Activated effector memory CD4-positive, alpha-beta T cell treated with Interleukin-2 at 50 U/mL for 16 hours (primary cell): Measurements from ENCODE around the gene ATP1A1.

Experiments
- DNase-seq: peaks from one replicate; pipeline ENCODE4 v3.0.0-alpha.2; 2020

Gene ATP1A1

DNA sequence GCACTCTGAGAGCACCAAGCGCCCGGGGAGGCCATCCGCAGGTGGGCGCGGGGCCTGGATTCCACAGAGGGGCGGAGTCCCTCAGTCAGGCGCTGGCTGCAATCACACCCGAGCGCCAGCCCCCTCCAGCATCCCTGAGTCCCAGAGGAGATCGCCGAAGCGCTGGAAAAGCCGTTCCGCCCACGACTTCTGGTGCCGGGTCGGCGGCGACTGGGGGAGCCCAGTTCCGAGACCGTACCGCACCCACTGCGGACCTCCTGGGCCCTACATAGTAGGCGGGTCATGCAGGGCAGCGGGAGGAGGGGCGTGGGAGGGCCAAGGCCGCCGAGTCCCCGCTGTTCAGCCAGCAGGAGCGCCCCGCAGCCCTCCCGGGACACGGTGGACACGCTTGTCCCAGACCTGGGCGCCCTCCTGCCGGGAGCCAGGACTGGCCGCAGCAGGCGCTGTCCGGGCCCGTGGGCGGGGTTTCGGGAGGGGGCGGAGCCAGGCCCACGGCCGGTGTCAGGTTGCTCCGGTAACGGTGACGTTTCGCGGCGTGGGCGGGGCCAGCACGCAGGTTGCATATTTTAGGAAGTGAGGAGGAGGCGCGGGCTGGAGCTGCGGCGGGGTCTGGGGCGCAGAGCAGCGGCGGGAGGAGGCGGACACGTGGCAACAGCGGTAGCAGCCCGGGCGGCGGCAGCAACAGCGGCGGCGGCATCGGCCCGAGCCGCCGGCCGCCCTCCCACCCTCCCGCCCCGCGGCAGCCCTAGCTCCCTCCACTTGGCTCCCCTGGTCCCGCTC, at the start of gene ATP1A1:
TSS of gene ATP1A1 (plus strand) at position 594 of the 780 bp plus-strand sequence. CDS start 268 bp downstream, outside the sequence.
- peak; percentile 95 for DNase-seq

GRCh38 chr1:116323491-116323890, 49.6 kb upstream of the ATP1A1 start:
- DNase-seq: no peak

DNA sequence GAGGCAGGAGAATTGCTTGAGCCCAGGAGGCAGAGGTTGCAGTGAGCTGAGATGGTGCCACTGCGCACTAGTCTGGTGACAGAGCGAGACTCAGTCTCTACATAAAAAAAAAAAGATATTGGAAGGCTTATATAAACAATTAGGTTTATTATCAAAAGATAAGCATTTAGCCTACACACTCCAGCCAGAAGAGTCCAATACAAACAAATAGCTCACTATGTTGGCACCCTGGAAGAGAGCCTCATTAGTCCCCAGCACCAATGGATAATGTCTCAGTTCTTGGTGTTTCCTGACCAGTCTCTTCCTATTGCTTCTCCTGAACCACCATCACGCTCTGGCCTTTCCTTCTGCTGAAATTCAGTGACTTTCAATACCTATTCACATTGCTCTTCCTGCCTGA, 48.6 kb upstream of the ATP1A1 start:
- DNase-seq: no peak

- DNase-seq: no peak
Measured at GRCh38 chr1:116325104-116325503, 47.9 kb upstream of the ATP1A1 start.

- DNase-seq: peak; percentile 49
Measured at GRCh38 chr1:116325922-116326321, 47.1 kb upstream of the ATP1A1 start.

GRCh38 chr1:116326486-116326885, 46.6 kb upstream of the ATP1A1 start:
- no peak for DNase-seq

DNA sequence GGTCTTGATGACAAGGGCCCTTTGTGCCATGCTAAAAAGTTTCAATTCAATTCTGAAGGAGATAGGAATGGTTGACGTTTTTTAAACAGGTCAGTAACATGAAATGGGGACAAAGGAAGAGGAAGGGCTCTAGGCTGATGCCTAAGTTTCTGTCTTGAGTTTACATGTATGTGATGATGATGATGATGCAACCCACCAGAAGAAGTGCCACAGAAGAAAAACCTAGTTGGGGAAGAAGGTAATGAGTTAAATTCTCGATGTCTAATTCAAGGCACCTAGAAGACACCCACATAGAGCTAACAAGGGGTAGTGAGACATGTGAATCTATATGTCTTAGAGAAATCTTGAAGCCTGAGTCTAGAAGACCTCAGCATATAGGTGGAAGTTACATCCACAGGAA, 44.4 kb upstream of the ATP1A1 start:
- no peak for DNase-seq

DNA sequence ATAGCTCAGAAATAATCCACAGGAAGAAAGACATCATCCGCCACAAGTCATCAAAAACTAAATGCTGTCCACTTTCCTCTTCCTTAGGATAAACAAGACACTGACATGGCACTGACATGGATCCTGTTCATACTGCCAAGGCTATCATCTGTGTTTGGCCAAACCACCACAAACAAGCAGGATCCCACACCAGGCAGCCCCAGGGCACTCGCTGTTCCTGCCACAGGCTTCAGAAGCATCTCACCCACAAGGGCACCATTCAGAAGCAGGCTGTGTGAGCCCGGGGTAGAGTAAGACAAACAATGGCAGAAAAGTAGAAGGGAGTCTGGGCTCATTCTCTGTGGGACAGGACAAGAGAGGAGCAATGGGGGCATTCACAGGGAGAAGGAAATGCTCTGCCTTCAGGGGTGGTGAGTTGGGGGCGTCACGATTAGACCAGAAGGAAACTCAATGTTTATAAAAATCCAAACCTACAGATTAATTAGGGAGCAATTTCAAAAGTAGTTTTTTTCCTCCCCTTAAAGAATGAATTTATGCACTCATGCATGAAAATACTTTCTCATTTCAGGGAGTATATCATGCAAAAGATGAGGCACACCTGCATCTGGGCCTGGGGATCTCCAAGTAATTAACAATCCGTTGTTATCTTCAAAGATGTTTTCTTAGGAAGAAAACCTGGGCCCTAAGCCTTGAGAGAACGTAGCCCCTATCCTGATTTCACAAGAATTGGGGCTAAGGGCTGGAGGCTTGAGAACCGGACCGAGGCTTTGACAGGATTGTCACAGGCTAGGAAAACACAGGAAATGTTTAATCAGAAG, 43.3 kb upstream of the ATP1A1 start:
- DNase-seq: no peak

- no peak for DNase-seq
Measured at GRCh38 chr1:116330342-116330652, 42.7 kb upstream of the ATP1A1 start.

- no peak for DNase-seq
Measured at GRCh38 chr1:116330846-116331245, 42.2 kb upstream of the ATP1A1 start.

DNA sequence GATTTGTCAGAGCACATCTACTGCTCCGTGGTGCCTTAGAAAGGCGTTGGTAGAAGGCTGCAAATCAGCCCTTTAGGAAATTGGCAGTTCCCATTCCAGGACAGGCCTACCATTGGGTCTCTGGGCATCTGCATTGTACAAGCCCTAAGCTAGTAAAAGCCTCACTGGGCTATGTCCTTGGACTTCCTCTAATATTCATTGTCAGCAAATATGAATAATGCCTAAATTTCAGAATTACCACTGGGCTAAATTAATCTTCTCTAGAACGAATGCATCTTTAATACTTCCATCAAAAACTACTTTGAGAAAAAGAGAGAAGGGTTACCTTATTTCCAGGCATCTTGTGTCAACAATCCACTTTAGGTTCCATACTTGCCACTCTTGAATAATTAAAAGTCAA, 41.5 kb upstream of the ATP1A1 start:
- DNase-seq: no peak

DNA sequence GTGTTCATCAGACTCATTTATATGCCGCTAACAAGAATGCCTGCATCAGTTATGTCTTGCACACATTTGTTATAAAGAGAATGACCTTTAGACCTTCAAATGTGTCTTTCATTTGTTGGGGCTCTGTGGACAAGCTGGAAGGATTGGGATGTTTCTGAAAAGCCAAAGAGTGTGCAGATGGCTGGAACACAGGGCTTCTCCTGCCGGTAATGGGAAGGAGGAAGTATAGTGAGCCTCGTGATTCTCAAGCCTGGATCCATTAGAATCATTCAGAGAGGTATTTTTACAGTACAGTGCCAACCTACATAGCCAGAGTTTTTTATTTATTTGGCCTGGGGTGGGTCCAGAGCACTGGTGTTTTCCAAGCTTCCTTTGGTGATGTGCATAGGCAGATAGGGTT, 40.6 kb upstream of the ATP1A1 start:
- no peak for DNase-seq

- DNase-seq: no peak
Measured at GRCh38 chr1:116333171-116334014, 39.7 kb upstream of the ATP1A1 start.

- no peak for DNase-seq
Measured at GRCh38 chr1:116334015-116334547, 39.0 kb upstream of the ATP1A1 start.

DNA sequence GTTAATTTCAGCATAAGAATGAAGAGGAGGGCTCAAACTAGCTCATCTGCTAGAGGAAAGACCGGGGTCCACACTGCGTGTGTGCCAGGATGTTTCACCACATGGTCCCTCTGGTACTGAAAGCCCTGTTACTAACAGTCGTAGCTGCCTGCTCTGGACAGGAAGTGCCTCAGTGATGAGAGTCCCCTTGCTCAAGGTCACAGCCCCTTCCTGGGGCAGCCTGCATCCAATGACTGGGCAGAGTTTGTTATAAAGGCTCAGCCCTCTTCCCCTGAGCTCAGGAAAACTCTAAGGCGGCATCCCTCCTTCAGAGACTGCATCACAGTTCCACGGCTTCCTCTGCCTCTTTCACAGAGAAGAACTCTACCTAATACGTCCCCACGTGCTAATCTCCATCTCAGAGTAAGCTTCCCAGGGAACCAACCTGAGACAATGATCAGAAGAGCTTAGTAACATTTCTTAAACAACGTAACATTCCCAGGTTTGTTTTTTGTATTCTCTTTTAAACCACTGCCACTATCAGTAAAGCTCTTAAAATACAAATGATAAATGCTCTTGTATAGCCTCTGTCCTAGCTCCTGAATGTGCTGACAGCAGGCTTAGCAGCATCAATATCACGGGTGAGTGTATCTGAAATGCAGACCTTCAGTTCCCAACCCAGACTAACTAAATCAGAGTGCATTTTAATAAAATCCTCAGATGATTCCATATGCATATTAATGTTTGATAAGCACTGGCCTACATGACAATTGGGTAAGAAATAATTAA, 38.0 kb upstream of the ATP1A1 start:
- no peak for DNase-seq

DNA sequence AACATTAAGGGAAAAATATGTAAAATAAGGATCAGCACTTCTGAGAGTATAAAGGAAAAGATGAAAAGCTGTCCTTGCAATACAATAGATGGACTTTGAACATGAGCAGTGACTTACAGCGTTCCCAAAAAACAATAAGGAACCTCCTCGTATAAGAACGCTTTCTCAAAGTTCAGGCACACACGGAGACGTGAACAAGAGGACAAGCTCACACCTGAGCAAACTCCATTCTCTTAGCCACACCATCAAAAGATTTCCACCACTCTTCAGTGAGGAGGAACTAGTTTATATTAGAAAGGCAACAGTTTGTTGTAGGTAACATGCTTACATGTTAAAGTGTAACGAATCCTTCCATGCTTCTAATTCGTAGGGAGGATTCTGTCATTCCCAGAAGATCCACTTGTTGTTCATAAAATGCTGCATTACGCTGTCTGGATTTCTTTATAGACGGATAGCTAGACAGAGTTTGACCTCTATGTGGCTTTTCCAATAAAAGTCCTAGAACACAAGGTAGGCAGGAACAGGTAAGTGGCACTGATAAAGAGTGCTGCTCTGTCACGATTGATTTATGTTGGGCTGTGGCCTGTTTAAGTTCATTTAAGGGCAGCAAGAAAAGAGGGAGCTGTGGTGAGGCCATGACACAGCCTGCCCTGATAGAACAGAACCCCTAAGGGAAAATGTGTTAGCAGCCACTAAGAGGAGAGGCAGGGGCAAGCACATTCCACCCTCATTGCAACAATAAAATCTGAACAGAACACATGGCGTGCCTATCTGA, 37.0 kb upstream of the ATP1A1 start:
- DNase-seq: no peak

DNA sequence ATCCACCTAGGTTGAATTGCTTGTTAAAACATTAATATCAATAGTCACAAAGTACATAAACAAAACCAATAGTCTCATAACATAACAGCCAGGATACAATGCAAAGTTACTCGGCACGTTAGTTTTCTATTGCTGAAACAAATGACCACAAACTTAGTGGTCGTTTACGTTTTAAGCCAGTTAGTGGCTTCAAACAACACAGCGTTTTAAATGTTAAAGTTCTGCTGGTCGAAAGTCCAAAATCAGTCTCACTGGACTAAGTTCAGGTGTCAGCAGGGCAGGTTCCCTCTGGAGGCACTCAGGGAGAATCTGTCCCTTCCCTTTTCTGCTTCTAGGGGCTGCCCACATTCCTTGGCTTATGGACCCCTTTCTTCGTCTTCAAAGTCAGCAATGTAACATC, 35.6 kb upstream of the ATP1A1 start:
- DNase-seq: no peak

- no peak for DNase-seq
Measured at GRCh38 chr1:116338400-116338799, 34.6 kb upstream of the ATP1A1 start.

DNA sequence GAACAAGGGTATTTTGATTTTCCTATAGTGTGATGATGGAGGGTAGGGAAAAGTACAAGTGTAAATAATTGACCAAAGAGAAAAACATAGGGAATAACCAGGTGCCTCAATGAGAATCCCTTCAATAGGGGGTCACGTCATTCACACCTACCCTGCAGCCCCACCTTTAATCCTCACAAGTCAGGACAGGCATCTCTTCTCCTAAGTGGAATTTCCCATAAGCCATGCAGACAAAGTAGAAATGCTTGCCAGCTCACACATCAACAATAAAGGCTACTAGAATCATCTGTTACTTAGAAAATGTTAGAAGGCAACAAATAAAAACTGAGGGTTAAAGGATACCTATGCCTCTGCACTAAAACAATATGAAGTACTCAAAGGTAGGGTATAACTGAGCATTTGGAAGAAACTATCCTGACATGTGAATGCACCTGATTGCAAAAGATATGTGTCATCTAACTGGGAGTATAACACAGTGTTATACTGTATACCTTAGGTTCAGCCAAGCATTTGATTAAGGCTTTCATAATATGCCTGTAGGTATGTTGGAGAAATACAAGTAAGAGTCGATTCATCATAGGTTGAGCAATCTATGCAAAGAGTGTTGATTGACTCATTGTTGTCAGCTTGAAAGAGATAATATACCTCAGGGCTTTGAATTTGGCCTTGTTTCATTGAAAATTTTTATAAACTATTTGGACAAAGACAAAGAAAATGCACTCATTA, 32.4 kb upstream of the ATP1A1 start:
- DNase-seq: no peak

DNA sequence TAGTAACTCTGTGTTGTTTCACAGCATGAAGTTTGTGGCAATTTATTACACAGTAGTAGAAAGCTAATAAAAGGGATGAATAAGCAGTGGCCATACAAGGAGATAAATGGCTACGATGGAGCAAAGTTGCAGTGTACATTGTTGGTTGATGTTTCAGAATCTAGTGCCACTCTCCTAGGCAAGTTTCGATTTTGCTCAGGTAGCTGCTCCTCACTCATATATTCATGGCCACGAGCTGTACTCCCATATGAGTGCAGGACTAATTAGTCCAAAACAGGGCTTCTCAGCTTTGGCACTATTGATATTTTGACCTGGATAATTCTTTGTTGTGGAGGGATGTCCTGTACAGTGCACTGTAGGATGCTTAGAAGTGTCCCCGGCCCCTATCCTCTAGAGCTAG, 30.0 kb upstream of the ATP1A1 start:
- DNase-seq: no peak

DNA sequence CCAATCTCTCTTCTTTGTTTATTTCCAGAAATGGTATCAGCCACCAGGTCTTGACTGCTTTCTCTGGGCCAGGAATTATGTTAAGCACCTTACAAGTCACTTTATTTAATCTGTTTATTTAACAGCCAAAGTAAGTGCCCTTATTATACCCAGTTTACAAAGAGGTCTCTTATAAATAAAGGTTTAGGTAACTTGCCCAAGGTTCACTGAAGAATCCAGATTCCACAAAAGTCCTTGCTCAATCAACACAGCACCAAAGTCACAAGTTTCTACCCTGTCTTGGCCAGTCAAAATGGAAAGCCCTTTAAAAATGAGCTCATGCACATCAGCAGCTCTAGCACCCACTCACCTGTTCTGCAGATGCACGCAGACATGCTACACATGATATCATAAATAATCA, 28.0 kb upstream of the ATP1A1 start:
- DNase-seq: no peak
